Measurements from ENCODE around the gene EN2. TPM values are rescaled to one million over a fixed set of nuclear protein-coding genes. Genes with fewer than 3 reads are reported as not detected.

Gene EN2
- total and polyA plus RNA-seq, 3 donors from 2014 or later = 0.81 to 1.6 (median 1.6) TPM

DNA sequence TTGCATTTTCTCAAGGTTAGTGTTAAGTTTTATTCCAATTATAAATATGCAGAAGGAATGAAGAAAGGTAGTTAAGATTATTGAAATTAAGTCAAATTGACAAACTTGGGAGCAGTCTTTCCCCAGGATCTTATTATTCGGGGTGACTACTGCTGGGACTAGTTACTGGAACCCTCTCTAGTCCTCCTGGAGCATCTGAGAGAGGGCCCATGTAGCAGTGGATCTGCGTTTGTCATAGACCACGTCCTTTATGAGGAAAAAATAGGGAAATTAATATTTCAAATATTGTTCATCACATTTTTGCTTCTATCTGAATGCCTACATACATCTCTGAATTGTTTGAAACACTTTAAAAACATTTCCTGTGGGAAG is 47.5 kb downstream of the EN2 start:
- Histone ChIP-seq H3K4me3 (no peak overlapping the region), H3K9me3 (no peaks in the 10 kb centered on the region), H3K27ac (no peak overlapping the region), H3K27me3 (no peaks in the 10 kb centered on the region), H3K36me3 (ENCODE audit: low read depth, missing control alignments) (no peaks in the 10 kb centered on the region), H3K4me1 (no peaks in the 10 kb centered on the region)
- WGBS, 2 donors = 61 to 67% methylated on average over 3 of the region's 3 CpGs
- intact Hi-C loops (cut with DNase I; ENCODE audit: low total_unique reads) = no loop called here
- TF ChIP-seq POLR2A (IDR thresholded peaks at IDR 0.05) = no peak
- TF ChIP-seq CTCF (IDR thresholded peaks at IDR 0.05) = no peak
- DNase-seq = no peak

GRCh38 chr7:155506854-155507337 is 49.0 kb downstream of the EN2 start:
- Histone ChIP-seq H3K4me1 (no peaks in the 10 kb centered on the region), H3K4me3 (no peak overlapping the region), H3K9me3 (no peaks in the 10 kb centered on the region), H3K27ac (no peak overlapping the region), H3K36me3 (ENCODE audit: low read depth, missing control alignments) (no peaks in the 10 kb centered on the region), H3K27me3 (no peaks in the 10 kb centered on the region)
- 41 to 62% methylated on average over 14 of the region's 14 CpGs for WGBS, 2 donors
- DNase-seq = no peak
- TF ChIP-seq POLR2A (IDR thresholded peaks at IDR 0.05) (no peak), CTCF (IDR thresholded peaks at IDR 0.05) (no peak)
- intact Hi-C loops (cut with DNase I; ENCODE audit: low total_unique reads) = no loop called here

DNA sequence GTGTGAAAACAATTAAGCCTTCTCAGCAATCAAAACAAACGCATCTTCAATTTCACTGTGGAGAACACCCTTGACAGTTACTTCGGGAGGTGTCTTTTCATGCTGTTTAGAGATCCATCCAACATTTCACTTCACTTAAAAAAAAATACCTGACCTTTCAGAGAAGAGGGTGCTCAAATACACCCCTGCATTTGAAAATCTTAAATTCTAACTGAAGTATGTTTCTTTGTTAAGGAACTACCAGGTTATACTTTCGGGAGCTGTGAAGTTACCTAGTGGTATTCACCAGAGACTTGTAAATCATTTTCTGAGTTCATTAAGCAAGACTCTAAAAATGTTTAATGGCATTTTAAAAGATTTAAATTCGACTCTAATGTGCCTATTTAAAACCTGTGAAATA is 49.6 kb downstream of the EN2 start:
- Histone ChIP-seq H3K27me3 (no peaks in the 10 kb centered on the region), H3K9me3 (no peaks in the 10 kb centered on the region), H3K4me3 (no peak overlapping the region), H3K4me1 (no peaks in the 10 kb centered on the region), H3K27ac (no peak overlapping the region), H3K36me3 (ENCODE audit: low read depth, missing control alignments) (no peaks in the 10 kb centered on the region)
- TF ChIP-seq CTCF (IDR thresholded peaks at IDR 0.05) = no peak
- no peak for TF ChIP-seq POLR2A (IDR thresholded peaks at IDR 0.05)
- intact Hi-C loops (cut with DNase I; ENCODE audit: low total_unique reads) = no loop called here
- DNase-seq = no peak
- WGBS, 2 donors = 44 to 49% methylated on average over 4 of the region's 4 CpGs

- H3K27ac ChIP-seq = no peak overlapping the region
- 22 to 23% methylated on average over 29 of the region's 29 CpGs for WGBS, 2 donors
- no peaks in the 10 kb centered on the region for H3K9me3 ChIP-seq
- H3K27me3 ChIP-seq = no peaks in the 10 kb centered on the region
- H3K36me3 ChIP-seq (ENCODE audit: low read depth, missing control alignments) = no peaks in the 10 kb centered on the region
- no peak for DNase-seq
- intact Hi-C loops (cut with DNase I; ENCODE audit: low total_unique reads) = no loop called here
- H3K4me3 ChIP-seq = peak overlapping the region in 1 of 2 donors; percentile 27
- H3K4me1 ChIP-seq = no peaks in the 10 kb centered on the region
- TF ChIP-seq POLR2A (IDR thresholded peaks at IDR 0.05) = no peak
- no peak for TF ChIP-seq CTCF (IDR thresholded peaks at IDR 0.05)
Observed at GRCh38 chr7:155508376-155509358, 50.7 kb downstream of the EN2 start.
